HEK293T (cell line): ENCODE results near the gene OR2L2.

Experiments used
- CTCF ChIA-PET: fragments of 350-600 bp; formaldehyde crosslinking; extraction: SDS; loops from one replicate; lab custom pipeline; 2021; ENCODE audit warnings: antibody characterized with exemption, inconsistent platforms; lab: Yijun Ruan, JAX
- POLR2A ChIA-PET: fragments of 350-600 bp; formaldehyde crosslinking; extraction: SDS; loops from one replicate; lab custom pipeline; 2020; ENCODE audit warnings: antibody characterized with exemption, inconsistent platforms; lab: Yijun Ruan, JAX
- DNase-seq: peaks from one replicate; pipeline ENCODE4 v3.0.0; 2012; ENCODE audit warnings: mixed read lengths; ENCODE audit errors: extremely low spot score
- ARNT ChIP-seq: fragments of 450-650 bp; IDR thresholded peaks from 2 replicates; pipeline ENCODE4 v1.6.1; 2017; ENCODE audit warnings: mild to moderate bottlenecking
- BHLHE40 ChIP-seq: fragments of 450-650 bp; IDR thresholded peaks from 2 replicates; pipeline ENCODE4 v1.6.1; 2016; ENCODE audit warnings: mild to moderate bottlenecking, moderate library complexity, borderline replicate concordance
- CTBP1 ChIP-seq: fragments of 450-650 bp; IDR thresholded peaks from 2 replicates; pipeline ENCODE4 v1.6.1; 2016; ENCODE audit warnings: borderline replicate concordance
- ELF4 ChIP-seq: fragments of 450-650 bp; IDR thresholded peaks from 2 replicates; pipeline ENCODE4 v1.6.1; 2017; ENCODE audit warnings: antibody characterized with exemption
- FOXA1 ChIP-seq: fragments of 450-650 bp; IDR thresholded peaks from 2 replicates; pipeline ENCODE4 v1.6.1; 2016; ENCODE audit warnings: mild to moderate bottlenecking
- FOXK2 ChIP-seq: fragments of 450-650 bp; IDR thresholded peaks from 2 replicates; pipeline ENCODE4 v1.6.1; 2016; ENCODE audit warnings: mild to moderate bottlenecking
- FOXM1 ChIP-seq: fragments of 450-650 bp; IDR thresholded peaks from 2 replicates; pipeline ENCODE4 v1.6.1; 2017; ENCODE audit warnings: mild to moderate bottlenecking, borderline replicate concordance
- HDGF ChIP-seq: fragments of 450-650 bp; IDR thresholded peaks from 2 replicates; pipeline ENCODE4 v1.6.1; 2017; ENCODE audit warnings: antibody characterized with exemption, borderline replicate concordance
- L3MBTL2 ChIP-seq: fragments of 450-650 bp; conservative IDR thresholded peaks from 2 replicates; pipeline ENCODE4 v1.6.1; 2016; ENCODE audit warnings: mild to moderate bottlenecking
- LEF1 ChIP-seq: fragments of 450-650 bp; IDR thresholded peaks from 2 replicates; pipeline ENCODE4 v1.6.1; 2017; ENCODE audit warnings: mild to moderate bottlenecking, borderline replicate concordance
- NFRKB ChIP-seq: fragments of 450-650 bp; IDR thresholded peaks from 2 replicates; pipeline ENCODE4 v1.6.1; 2016; ENCODE audit warnings: mild to moderate bottlenecking, moderate library complexity
- PKNOX1 ChIP-seq: fragments of 450-650 bp; IDR thresholded peaks from 2 replicates; pipeline ENCODE4 v1.6.1; 2016
- SP1 ChIP-seq: fragments of 450-650 bp; IDR thresholded peaks from 2 replicates; pipeline ENCODE4 v1.6.1; 2017
- SUZ12 ChIP-seq: fragments of 450-650 bp; IDR thresholded peaks from 2 replicates; pipeline ENCODE4 v1.6.1; 2016; ENCODE audit warnings: mild to moderate bottlenecking
- TARDBP ChIP-seq: fragments of 450-650 bp; IDR thresholded peaks from 2 replicates; pipeline ENCODE4 v1.6.1; 2016
- ZNF384 ChIP-seq: fragments of 450-650 bp; IDR thresholded peaks from 2 replicates; pipeline ENCODE4 v1.6.1; 2016

The OR2L2 gene

GRCh38 chr1:248029770-248030169, at the start of gene OR2L2:
TSS of gene OR2L2 (plus strand) at chr1:248030070. CDS start at chr1:248038268, 8,198 bp downstream.
- DNase-seq, result no peak
- TF ChIP-seq L3MBTL2, result no peak
- TF ChIP-seq PKNOX1, result no peak
- no peak for TF ChIP-seq FOXA1
- no peak for TF ChIP-seq ELF4
- no peak for TF ChIP-seq SP1
- no peak for TF ChIP-seq CTBP1
- no peak for TF ChIP-seq SUZ12
- TF ChIP-seq FOXK2, result no peak
- no peak for TF ChIP-seq FOXM1
- no peak for TF ChIP-seq ZNF384
- TF ChIP-seq HDGF, result no peak
- TF ChIP-seq BHLHE40, result no peak
- no peak for TF ChIP-seq ARNT
- CTCF ChIA-PET, result no interaction called here
- POLR2A ChIA-PET, result no interaction called here

- ChIA-PET CTCF (no interaction called here), POLR2A (no interaction called here)
- no peak for TF ChIP-seq TARDBP
- no peak for TF ChIP-seq FOXM1
- no peak for TF ChIP-seq FOXK2
- TF ChIP-seq FOXA1, result no peak
- no peak for TF ChIP-seq SUZ12
- TF ChIP-seq LEF1, result no peak
- TF ChIP-seq BHLHE40, result no peak
- no peak for TF ChIP-seq ELF4
- no peak for TF ChIP-seq CTBP1
- no peak for DNase-seq
Observed at GRCh38 chr1:247992986-247993385, 36.9 kb upstream of the OR2L2 start.

GRCh38 chr1:247998811-247999210, 31.1 kb upstream of the OR2L2 start:
- ChIA-PET CTCF (no interaction called here), POLR2A (no interaction called here)
- no peak for DNase-seq
- no peak for TF ChIP-seq TARDBP
- TF ChIP-seq ELF4, result no peak
- TF ChIP-seq PKNOX1, result no peak
- TF ChIP-seq ZNF384, result no peak
- TF ChIP-seq SUZ12, result no peak
- no peak for TF ChIP-seq FOXM1
- no peak for TF ChIP-seq ARNT
- TF ChIP-seq CTBP1, result no peak
- TF ChIP-seq HDGF, result no peak
- no peak for TF ChIP-seq SP1
- TF ChIP-seq FOXA1, result no peak
- no peak for TF ChIP-seq BHLHE40

- POLR2A ChIA-PET, result no interaction called here
- DNase-seq, result no peak
- no peak for TF ChIP-seq BHLHE40
- TF ChIP-seq ZNF384, result no peak
- no peak for TF ChIP-seq ARNT
- TF ChIP-seq SP1, result no peak
- TF ChIP-seq LEF1, result no peak
- CTCF ChIA-PET, result no interaction called here
Observed at GRCh38 chr1:248000169-248000568, 29.7 kb upstream of the OR2L2 start.

GRCh38 chr1:248007778-248008177, 22.1 kb upstream of the OR2L2 start:
- CTCF ChIA-PET, result no interaction called here
- TF ChIP-seq ARNT, result no peak
- TF ChIP-seq PKNOX1, result no peak
- TF ChIP-seq ZNF384, result no peak
- TF ChIP-seq TARDBP, result no peak
- no peak for TF ChIP-seq BHLHE40
- no peak for TF ChIP-seq SUZ12
- no peak for TF ChIP-seq ELF4
- TF ChIP-seq L3MBTL2, result no peak
- no peak for TF ChIP-seq SP1
- TF ChIP-seq NFRKB, result no peak
- TF ChIP-seq FOXA1, result no peak
- no peak for DNase-seq
- POLR2A ChIA-PET, result no interaction called here

- ChIA-PET POLR2A (no interaction called here), CTCF (no interaction called here)
- no peak for DNase-seq
- TF ChIP-seq L3MBTL2 (no peak), NFRKB (no peak), LEF1 (no peak), FOXM1 (no peak), SP1 (no peak), FOXA1 (no peak), CTBP1 (no peak), TARDBP (no peak), BHLHE40 (no peak), SUZ12 (no peak), FOXK2 (no peak), ARNT (no peak), PKNOX1 (no peak), ZNF384 (no peak), HDGF (no peak)
Observed at GRCh38 chr1:248009681-248010080, 20.2 kb upstream of the OR2L2 start.
